Breast epithelium (tissue), 4 donors: ENCODE results near the gene TMEM217. TPM values are rescaled to one million over a fixed set of nuclear protein-coding genes. Genes with fewer than 3 reads are reported as not detected.
A peak's percentile ranks its signal among the peaks of the same experiment; 100 is the strongest.
"Not testable (repeated sequence)": the region's sequence is repeated elsewhere in the genome, so short reads cannot be mapped to it uniquely, and the experiment has no call there.

Experiments used
- DNase-seq, 2 donors: peaks; one replicate each; pipeline ENCODE4 v3.0.0-alpha.2; 2019; ENCODE audit warnings: low spot score in 2 of 2
- H3K27ac ChIP-seq, 2 donors: fragments of 200-600 bp; sonication (generic) in 1 of 2; one replicate each; pipeline ENCODE4 v1.5.1; 2016 to 2019; ENCODE audit warnings: mild to moderate bottlenecking in 1 of 2
- H3K27me3 ChIP-seq, 2 donors: fragments of 200-600 bp; sonication (generic) in 1 of 2; one replicate each; pipeline versions ENCODE4 v1.5.1 to v1.6.0; 2017 to 2019; ENCODE audit warnings: control low read depth in 1 of 2, mild to moderate bottlenecking in 1 of 2
- H3K36me3 ChIP-seq: fragments of 200-600 bp; one replicate; pipeline ENCODE4 v1.5.1; 2019
- H3K4me1 ChIP-seq, 2 donors: fragments of 200-600 bp; sonication (generic); one replicate each; pipeline ENCODE4 v1.5.1; 2016 to 2019; ENCODE audit warnings: control low read depth in 1 of 2
- H3K4me3 ChIP-seq, 3 donors: fragments of 200-600 bp; sonication (generic); 1 replicate in 2 of 3; 2 replicates in 1 of 3; pipeline ENCODE4 v1.5.1; 2016 to 2019; ENCODE audit warnings: mild to moderate bottlenecking in 3 of 3, moderate library complexity in 2 of 3
- H3K9me3 ChIP-seq, 2 donors: fragments of 200-600 bp; sonication (generic) in 1 of 2; one replicate each; pipeline ENCODE4 v1.5.1; 2016 to 2019; ENCODE audit warnings: control low read depth in 1 of 2
- POLR2A ChIP-seq: fragments of 450-650 bp; IDR thresholded peaks from one replicate; pipeline ENCODE4 v1.6.1; 2016; ENCODE audit warnings: antibody characterized with exemption, mild to moderate bottlenecking, moderate library complexity
- POLR2AphosphoS5 ChIP-seq, 3 donors: sonication (generic); formaldehyde crosslinking; IDR thresholded peaks; one replicate each; pipeline ENCODE4 v1.6.1; 2017; ENCODE audit warnings: antibody characterized with exemption in 3 of 3
- intact Hi-C: fragments of 100-400 bp; cut with DNase I; formaldehyde crosslinking; loops from one replicate; pipeline ENCODE4 v1.15.1; 2023; ENCODE audit warnings: low total_unique reads
- total RNA-seq, 3 donors: library from RNA; depleted of rRNA; stranded (reverse); fragments of >200 nt; gene quantifications; one replicate each; pipeline ENCODE4 v1.1.0, GENCODE V29; 2016
- TF ChIP-seq, protein P1 (sequence below), 3 donors: fragments of 450-650 bp; IDR thresholded peaks; one replicate each; pipeline ENCODE4 v1.5.1; 2016 to 2017; ENCODE audit warnings: antibody characterized with exemption in 3 of 3, mild to moderate bottlenecking in 3 of 3, moderate library complexity in 3 of 3

TMEM217 gene
- total RNA-seq, 3 donors from 2014 or later, result 0.66 to 1.0 TPM; not detected in 1

DNA sequence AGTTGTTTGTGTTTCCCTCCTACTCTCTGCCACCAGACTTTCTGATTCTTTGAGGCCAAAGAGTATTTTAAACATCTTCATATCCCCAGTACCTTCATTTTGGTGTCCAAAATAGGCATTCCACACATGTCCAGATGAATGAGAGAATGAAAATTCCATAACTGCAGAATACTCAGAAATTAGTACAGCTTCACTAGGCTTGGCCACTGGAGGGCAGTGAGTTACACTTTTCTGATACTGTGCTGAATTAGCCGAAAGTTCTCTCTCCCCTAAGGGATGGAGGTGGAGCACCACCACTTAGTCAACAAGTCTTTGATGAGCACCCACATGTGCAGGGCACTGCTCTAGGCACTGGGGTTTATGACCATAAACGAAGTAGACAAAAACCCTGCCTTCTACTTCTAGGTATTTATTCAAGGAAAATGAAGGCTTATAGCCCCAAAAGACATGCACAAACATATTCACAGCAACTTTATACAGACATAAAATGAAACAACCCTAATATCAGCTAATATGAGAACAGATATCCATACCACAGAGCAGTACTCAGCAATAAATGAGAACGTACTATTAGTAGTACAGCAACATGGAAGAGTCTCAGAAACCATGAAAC lies 46.1 kb upstream of the TMEM217 start:
- DNase-seq, result no peak
- intact Hi-C loops, result no loop called here
- Histone ChIP-seq H3K27ac (no peak overlapping the region), H3K4me3 (no peak overlapping the region), H3K4me1 (no peaks in the 10 kb centered on the region), H3K27me3 (no peaks in the 10 kb centered on the region), H3K9me3 (no peaks in the 10 kb centered on the region), H3K36me3 (no peaks in the 10 kb centered on the region)
- TF ChIP-seq POLR2AphosphoS5 (IDR thresholded peaks at IDR 0.05) (no peak), POLR2A (no peak)
- TF ChIP-seq, protein P1, sequence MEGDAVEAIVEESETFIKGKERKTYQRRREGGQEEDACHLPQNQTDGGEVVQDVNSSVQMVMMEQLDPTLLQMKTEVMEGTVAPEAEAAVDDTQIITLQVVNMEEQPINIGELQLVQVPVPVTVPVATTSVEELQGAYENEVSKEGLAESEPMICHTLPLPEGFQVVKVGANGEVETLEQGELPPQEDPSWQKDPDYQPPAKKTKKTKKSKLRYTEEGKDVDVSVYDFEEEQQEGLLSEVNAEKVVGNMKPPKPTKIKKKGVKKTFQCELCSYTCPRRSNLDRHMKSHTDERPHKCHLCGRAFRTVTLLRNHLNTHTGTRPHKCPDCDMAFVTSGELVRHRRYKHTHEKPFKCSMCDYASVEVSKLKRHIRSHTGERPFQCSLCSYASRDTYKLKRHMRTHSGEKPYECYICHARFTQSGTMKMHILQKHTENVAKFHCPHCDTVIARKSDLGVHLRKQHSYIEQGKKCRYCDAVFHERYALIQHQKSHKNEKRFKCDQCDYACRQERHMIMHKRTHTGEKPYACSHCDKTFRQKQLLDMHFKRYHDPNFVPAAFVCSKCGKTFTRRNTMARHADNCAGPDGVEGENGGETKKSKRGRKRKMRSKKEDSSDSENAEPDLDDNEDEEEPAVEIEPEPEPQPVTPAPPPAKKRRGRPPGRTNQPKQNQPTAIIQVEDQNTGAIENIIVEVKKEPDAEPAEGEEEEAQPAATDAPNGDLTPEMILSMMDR (IDR thresholded peaks at IDR 0.05), result peak in 2 of 3 donors; percentile 35 to 41

DNA sequence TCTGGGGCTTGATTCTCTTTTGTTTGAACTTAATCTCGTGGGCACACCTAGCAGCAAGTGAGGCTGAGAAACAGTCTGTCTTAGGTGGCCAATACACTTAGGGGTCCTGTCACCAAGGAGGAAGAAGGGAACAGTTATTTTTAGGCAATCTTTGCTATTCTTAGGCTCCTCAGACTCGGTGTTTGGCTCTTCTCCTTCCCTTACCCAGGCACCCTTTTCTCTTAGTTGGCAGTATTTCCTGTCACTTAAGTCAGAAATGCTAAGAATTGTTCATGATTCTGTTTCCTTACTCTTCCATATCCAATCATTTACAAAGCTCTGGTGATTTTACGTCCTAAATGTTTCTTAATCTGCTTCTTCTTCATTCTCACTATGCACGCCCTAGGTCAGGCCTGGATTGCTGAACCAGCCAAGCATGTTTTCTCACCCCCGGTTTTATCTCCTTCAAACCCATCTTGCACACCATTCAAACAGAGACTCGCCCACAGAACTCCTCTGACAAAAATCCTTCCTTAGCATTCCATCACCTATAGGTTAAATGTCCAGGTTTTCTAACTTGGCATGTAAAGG lies 45.2 kb upstream of the TMEM217 start:
- Histone ChIP-seq H3K9me3 (no peaks in the 10 kb centered on the region), H3K4me3 (no peak overlapping the region), H3K27me3 (no peaks in the 10 kb centered on the region), H3K4me1 (no peaks in the 10 kb centered on the region), H3K27ac (no peak overlapping the region), H3K36me3 (no peaks in the 10 kb centered on the region)
- DNase-seq, result no peak
- no peak for TF ChIP-seq POLR2AphosphoS5 (IDR thresholded peaks at IDR 0.05)
- TF ChIP-seq, protein P1 (IDR thresholded peaks at IDR 0.05), result no peak
- no peak for TF ChIP-seq POLR2A
- intact Hi-C loops, result no loop called here

DNA sequence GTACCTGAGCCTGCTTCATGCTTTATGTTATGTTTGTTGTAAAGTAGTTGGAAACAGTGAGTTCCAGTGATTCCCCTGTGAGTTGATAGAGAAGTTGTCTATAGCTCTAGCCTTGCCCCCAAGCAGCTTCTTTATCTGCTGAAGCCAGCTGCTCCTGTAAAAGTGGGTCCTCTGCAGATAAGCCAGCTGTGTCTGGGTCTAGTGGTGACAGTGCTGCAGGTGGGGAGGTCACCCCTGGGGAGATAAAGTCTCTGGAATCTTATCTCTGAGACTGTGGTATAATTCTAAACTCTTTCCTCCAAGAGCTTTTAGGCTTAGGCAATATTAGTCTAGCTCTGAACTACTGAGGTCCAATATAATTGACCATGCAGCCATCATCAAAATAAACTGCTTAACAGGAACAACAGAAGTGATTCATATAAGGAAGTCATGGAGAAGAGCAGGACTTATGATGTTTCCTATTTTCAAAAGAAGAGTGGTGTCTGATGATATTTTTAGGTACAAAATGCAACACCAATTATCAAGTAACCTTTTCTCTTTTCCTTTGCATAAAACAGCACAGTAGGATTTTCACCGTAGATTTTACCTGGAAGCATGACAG lies 44.2 kb upstream of the TMEM217 start:
- Histone ChIP-seq H3K27ac (no peak overlapping the region), H3K27me3 (no peaks in the 10 kb centered on the region), H3K9me3 (no peaks in the 10 kb centered on the region), H3K4me1 (no peaks in the 10 kb centered on the region), H3K36me3 (no peaks in the 10 kb centered on the region), H3K4me3 (no peak overlapping the region)
- no peak for DNase-seq
- intact Hi-C loops, result no loop called here
- no peak for TF ChIP-seq POLR2AphosphoS5 (IDR thresholded peaks at IDR 0.05)
- TF ChIP-seq POLR2A, result no peak
- TF ChIP-seq, protein P1 (IDR thresholded peaks at IDR 0.05), result no peak

DNA sequence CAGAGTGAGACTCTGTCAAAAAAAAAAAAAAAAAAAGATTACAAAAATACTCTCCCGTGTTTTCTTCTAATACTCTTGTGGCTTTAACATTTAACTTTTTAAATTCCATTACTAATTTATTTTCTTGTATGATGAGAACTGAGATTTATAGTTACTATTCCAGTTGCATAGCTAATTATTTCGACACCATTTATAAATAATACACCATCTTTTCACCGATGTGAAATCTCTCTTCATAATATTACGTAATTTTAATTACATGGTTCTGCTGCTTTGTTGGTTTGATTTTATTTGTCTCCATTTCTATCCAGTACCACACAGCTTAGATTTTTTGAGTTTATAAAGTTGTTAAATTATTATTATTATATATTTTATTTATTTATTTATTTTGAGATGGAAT lies 42.0 kb upstream of the TMEM217 start:
- Histone ChIP-seq H3K4me3 (no peak overlapping the region), H3K4me1 (no peaks in the 10 kb centered on the region), H3K9me3 (no peaks in the 10 kb centered on the region), H3K27me3 (no peaks in the 10 kb centered on the region), H3K27ac (no peak overlapping the region), H3K36me3 (no peaks in the 10 kb centered on the region)
- intact Hi-C loops, result no loop called here
- no peak for TF ChIP-seq POLR2A
- no peak for TF ChIP-seq POLR2AphosphoS5 (IDR thresholded peaks at IDR 0.05)
- TF ChIP-seq, protein P1 (IDR thresholded peaks at IDR 0.05), result no peak
- DNase-seq, result no peak

DNA sequence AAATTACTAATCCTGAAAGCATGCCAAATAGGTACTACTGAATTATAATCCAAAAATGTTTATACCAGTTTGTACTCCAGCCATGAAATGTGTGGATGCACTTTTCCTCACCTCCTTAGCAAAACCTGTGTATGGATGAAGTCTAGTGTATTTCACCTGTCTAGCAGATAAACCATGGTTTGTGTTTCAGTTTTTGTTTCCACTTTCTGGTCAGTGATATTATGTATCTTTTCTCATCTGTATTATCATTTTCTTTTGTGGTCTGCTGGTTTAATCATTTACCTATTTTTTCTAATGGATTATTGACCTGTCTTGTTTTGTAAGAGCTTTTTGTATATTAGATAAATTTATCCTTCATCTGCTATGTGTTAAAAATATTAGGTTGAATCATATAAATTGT lies 41.0 kb upstream of the TMEM217 start:
- intact Hi-C loops, result no loop called here
- Histone ChIP-seq H3K27ac (no peak overlapping the region), H3K9me3 (no peaks in the 10 kb centered on the region), H3K4me1 (no peaks in the 10 kb centered on the region), H3K27me3 (no peaks in the 10 kb centered on the region), H3K4me3 (no peak overlapping the region), H3K36me3 (no peaks in the 10 kb centered on the region)
- TF ChIP-seq, protein P1 (IDR thresholded peaks at IDR 0.05), result no peak
- TF ChIP-seq POLR2AphosphoS5 (IDR thresholded peaks at IDR 0.05) (no peak), POLR2A (no peak)
- no peak for DNase-seq

DNA sequence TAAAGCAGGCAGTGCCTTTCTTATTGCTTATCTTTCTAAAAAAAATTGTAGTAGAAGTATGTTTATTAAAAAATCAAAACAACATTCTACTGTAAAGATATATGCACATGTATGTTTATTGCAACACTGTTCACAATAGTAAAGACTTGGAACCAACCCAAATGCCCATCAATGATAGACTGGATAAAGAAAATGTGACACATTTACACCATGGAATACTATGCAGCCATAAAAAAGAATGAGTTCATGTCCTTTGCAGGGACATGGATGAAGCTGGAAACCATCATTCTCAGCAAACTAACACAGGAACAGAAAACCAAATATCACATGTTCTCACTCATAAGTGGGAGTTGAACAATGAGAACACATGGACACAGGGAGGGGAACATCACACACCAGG lies 39.7 kb upstream of the TMEM217 start:
- intact Hi-C loops, H3K4me1 ChIP-seq, H3K36me3 ChIP-seq, H3K27ac ChIP-seq, H3K9me3 ChIP-seq, DNase-seq, H3K4me3 ChIP-seq, H3K27me3 ChIP-seq: not testable (repeated sequence)
